ENCODE measurements around the gene RPL32.
"Not testable (repeated sequence)": the region's sequence is repeated elsewhere in the genome, so short reads cannot be mapped to it uniquely, and the experiment has no call there.

Gene RPL32

DNA sequence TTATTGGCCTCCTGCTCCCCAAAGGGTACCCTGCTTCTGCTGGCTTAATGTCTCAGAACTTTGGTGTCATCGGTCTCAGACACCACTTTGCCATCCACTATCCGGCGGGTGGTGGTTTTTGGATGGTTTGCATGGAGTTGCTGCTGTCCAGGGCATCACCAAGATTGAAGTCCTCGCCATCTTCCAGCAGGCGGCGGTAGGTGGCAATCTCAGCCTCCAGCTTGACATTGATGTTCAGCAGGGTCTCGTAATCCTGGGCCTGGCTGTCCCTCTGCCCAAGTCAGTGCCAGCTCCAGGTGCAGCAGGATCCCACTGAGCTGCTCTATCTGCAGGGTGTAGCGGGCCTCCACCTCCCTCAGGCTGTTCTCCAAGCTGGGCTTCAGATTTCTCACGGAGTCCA is 54.0 kb downstream of the RPL32 start:
- not testable (repeated sequence) for H3K4me1 ChIP-seq (ENCODE audit: insufficient read depth, poor library complexity, severe bottlenecking); H3K27ac ChIP-seq (ENCODE audit: poor library complexity, severe bottlenecking); H3K9me3 ChIP-seq (ENCODE audit: severe bottlenecking); H3K4me3 ChIP-seq (ENCODE audit: severe bottlenecking); DNase-seq (ENCODE audit: low spot score); H3K36me3 ChIP-seq (ENCODE audit: low read depth); ATAC-seq (ENCODE audit: low read depth); H3K27me3 ChIP-seq (ENCODE audit: insufficient read depth, poor library complexity, severe bottlenecking)
- TF ChIP-seq CTCF (IDR thresholded peaks at IDR 0.05; ENCODE audit: poor library complexity, severe bottlenecking), result peak; percentile 12

- Histone ChIP-seq H3K4me3 (ENCODE audit: severe bottlenecking) (no peak overlapping the region), H3K27me3 (ENCODE audit: insufficient read depth, poor library complexity, severe bottlenecking) (no peaks in the 10 kb centered on the region), H3K36me3 (ENCODE audit: low read depth) (no peaks in the 10 kb centered on the region), H3K4me1 (ENCODE audit: insufficient read depth, poor library complexity, severe bottlenecking) (no peaks in the 10 kb centered on the region), H3K9me3 (ENCODE audit: severe bottlenecking) (no peaks in the 10 kb centered on the region), H3K27ac (ENCODE audit: poor library complexity, severe bottlenecking) (no peak overlapping the region)
- DNase-seq (ENCODE audit: low spot score) (no peak), ATAC-seq (ENCODE audit: low read depth) (no peak)
- no peak for TF ChIP-seq CTCF (IDR thresholded peaks at IDR 0.05; ENCODE audit: poor library complexity, severe bottlenecking)
These were observed 56.3 kb downstream of the RPL32 start for GRCh38 chr3:12785096-12785495.

Measured in RWPE2 (cell line).